GM18873 (cell line): ENCODE results near the gene DCXR.

Experiments used
- ATAC-seq: cut with Tn5 transposase; IDR thresholded peaks from one replicate; pipeline ENCODE4 v1.9.1; 2021; ENCODE audit warnings: mild to moderate bottlenecking, moderate library complexity, moderate number of reproducible peaks; ENCODE audit not compliant: unreplicated experiment, low FRiP score

The DCXR gene

GRCh38 chr17:82003411-82004381 is 33.8 kb downstream of the DCXR start:
- ATAC-seq = no peak

GRCh38 chr17:82001571-82002056 is 35.9 kb downstream of the DCXR start:
- ATAC-seq = no peak

GRCh38 chr17:82000803-82001570 is 36.5 kb downstream of the DCXR start:
- no peak for ATAC-seq

GRCh38 chr17:81999976-82000802 is 37.3 kb downstream of the DCXR start:
- ATAC-seq = no peak

GRCh38 chr17:81999587-81999975 is 37.9 kb downstream of the DCXR start:
- ATAC-seq = no peak

- ATAC-seq = no peak
Observed at GRCh38 chr17:81998691-81999438, 38.6 kb downstream of the DCXR start.

- ATAC-seq = no peak
Observed at GRCh38 chr17:81998212-81998611, 39.3 kb downstream of the DCXR start.

- no peak for ATAC-seq
Observed at GRCh38 chr17:81996757-81997441, 40.6 kb downstream of the DCXR start.

- ATAC-seq = no peak
Observed at GRCh38 chr17:81996232-81996756, 41.2 kb downstream of the DCXR start.

- no peak for ATAC-seq
Observed at GRCh38 chr17:81995463-81996231, 41.9 kb downstream of the DCXR start.

GRCh38 chr17:81994593-81995462 is 42.7 kb downstream of the DCXR start:
- ATAC-seq = no peak

- ATAC-seq = no peak
Observed at GRCh38 chr17:81993729-81994592, 43.5 kb downstream of the DCXR start.

GRCh38 chr17:81992306-81993102 is 45.0 kb downstream of the DCXR start:
- no peak for ATAC-seq

- ATAC-seq = no peak
Observed at GRCh38 chr17:81991684-81992305, 45.7 kb downstream of the DCXR start.
